Occipital lobe (tissue), 2 donors: ENCODE data around the gene METAP1D. TPM values are rescaled to one million over a fixed set of nuclear protein-coding genes. Genes with fewer than 3 reads are reported as not detected.

ENCODE experiments used
- DNase-seq: peaks from one replicate; lab custom pipeline; 2025; lab: John Stamatoyannopoulos, UW
- total RNA-seq: library from RNA; depleted of rRNA; stranded (reverse); fragments of >200 nt; gene quantifications from one replicate; pipeline ENCODE4 v1.2.3, GENCODE V29; 2014

Gene METAP1D
- total RNA-seq, 1 donor from 2014 or later = 9.5 TPM

DNA sequence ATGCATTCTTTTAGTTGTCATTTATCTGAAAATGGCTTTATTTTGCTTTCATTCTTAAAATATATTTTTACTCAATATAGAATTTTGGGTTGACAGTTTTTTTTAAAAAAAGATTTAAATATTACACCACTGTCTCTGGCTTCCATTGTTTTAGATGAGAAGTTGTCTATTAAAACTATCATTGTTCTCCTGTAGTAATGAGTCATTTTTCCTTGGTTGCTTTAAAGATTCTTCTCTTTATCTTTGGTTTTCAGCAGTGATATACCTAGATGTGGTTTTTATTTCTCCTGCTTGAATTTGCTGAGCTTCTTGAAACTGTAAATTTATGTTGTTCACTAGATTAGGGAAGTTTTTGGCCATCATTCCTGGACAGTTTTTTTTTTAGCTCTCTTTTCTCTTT, 129.7 kb downstream of the METAP1D start:
- DNase-seq = no peak

Other genes with a start within 250 kb of the METAP1D start
- gene SLC25A12, start 105.7 kb upstream of the METAP1D start, total RNA-seq = 82.7 TPM
- gene HAT1, start 77.5 kb upstream of the METAP1D start, total RNA-seq = 62.1 TPM
- gene DLX1, start 85.6 kb downstream of the METAP1D start, total RNA-seq = 21.4 TPM
- gene DLX2, start 102.9 kb downstream of the METAP1D start, total RNA-seq = 3.3 TPM